C1 segment of cervical spinal cord (tissue), 14 donors: ENCODE results near the gene PRPS1L1.

Experiments used
- DNase-seq, 14 donors: peaks; one replicate each; lab custom pipeline; 2025; lab: John Stamatoyannopoulos, UW

The PRPS1L1 gene

GRCh38 chr7:18027628-18028027, at the start of gene PRPS1L1:
TSS of gene PRPS1L1 (minus strand) at chr7:18027846.
- no peak for DNase-seq

DNA sequence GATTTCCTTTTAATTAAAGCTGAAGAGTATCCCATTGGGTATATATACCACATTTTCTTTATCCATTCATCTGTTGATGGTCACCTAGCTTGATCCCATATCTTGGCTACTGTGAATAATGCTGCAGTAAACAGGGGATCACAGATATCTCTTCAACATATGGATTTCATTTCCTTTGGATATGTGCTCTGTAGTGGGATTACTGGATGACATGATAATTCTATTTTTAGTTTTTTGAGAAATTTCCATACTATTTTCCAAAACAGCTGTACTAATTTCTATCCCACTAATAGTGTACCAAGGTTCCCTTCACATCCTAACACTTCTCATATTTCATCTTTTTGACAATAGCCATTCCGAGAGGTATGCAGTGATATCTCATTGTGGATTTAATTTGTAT, 48.8 kb upstream of the PRPS1L1 start:
- no peak for DNase-seq

DNA sequence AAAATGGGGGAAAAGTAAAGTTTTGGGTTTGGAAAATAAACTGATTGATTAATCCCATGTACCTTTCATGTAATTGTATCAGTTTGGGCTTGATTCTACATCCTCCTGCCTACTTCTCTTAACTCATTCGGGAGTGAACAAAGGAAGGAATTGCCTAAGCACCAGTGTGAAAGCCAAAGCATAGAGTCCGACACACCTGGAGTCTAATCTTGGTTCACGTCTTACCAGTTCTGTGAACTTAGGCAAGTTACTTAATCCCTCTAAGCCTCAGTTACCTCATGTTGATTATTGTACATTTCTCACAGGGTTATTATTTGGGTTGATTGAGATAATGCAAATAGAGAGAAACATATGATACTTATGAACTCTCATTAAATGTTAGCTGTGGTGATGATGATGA, 41.1 kb upstream of the PRPS1L1 start:
- no peak for DNase-seq

DNA sequence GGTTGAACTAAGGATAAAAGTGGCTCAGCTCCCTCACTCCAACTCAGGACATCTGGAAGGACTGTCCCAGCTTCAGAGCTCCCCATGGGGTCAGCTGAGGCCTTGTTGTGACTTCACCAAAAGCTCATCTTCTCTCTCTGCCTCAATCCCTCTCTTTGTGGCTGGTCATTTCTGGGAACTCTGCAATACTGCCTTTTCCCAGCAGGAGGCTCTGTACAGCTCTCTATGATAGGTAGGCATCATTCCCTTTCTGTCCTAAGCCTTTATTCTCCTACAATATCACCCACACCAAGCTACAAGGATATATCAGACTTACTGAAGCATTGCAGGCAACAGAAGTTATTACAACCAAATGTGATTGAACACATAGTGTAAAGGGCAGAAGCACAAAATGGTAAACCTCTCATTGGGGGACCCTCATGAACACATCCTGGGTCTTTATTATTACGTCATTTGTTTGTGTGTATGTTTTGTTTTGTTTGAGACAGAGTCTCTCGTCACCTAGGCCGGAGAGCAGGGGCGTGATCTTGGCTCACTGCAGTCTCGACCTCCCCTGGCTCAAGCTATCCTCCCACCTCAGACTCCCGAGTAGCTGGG, 36.7 kb upstream of the PRPS1L1 start:
- DNase-seq: no peak

DNA sequence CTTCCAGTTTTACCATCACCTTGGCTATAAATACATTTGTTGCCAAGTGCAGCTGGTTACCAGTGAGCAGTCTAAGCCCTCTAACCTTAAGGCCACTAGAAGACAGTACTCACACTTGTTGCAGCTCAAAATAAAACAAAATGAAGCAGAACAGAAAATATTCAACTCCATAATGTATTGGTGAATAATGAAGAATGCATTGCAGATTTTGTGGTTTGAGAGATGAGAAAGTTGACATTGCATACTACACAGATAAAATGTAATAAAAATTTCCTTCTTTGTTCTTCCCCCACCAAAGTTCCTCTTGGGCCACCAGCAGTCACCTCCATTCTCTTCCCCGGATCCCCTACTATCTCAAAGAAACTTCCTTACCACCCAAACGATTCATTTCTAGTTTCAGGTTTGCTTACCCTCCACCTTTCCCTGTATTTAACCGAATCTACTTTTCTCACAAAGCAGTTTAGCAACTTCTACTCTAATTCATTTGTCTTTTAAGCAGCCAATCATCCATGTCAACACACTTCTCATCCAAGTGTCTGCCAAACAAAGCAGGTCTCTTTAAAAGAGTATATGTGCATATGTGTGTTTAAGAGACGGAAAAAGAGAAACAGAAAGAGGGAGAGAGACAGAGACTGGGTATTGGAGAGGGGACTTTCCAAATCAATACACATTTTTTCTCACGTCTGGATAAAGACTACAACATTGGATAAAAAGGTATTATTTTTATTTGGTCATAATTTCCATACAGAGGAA, 35.7 kb upstream of the PRPS1L1 start:
- DNase-seq: no peak

DNA sequence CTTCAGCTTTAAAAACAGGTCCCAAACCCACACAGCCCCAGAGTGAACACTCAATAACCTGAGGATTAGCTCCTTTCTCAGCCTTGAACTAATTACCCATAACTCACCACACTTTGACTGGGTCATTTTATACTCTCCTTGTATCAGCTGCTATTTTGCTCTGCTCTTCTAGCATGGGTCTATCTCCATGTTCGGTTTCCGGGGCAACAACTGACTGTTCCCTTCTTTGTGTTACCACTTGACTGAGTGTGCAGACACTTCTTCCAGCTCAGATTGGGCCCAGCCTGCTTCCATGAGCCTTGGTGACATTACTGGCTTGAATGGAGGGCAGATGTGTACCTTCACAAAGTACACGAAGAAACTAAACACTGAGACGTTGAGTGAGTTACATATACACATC, 31.5 kb upstream of the PRPS1L1 start:
- DNase-seq: no peak

DNA sequence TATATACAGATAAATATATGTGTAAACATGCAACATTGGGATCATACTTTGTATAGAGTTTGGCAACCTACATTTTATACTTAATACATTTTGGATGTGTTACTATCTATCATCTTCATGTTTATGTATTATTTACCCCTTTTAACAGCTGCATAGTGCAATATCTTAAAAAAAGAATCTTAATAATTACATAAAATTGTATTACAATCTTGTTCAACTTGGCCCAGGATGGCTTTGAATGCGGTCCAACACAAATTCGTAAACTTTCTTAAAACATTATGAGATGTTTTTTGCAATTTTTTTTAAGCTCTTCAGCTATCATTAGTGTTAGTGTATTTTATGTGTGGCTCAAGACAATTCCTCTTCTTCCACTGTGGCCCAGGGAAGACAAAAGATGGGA, 26.3 kb upstream of the PRPS1L1 start:
- DNase-seq: no peak

GRCh38 chr7:18053177-18053928, 25.7 kb upstream of the PRPS1L1 start:
- no peak for DNase-seq

DNA sequence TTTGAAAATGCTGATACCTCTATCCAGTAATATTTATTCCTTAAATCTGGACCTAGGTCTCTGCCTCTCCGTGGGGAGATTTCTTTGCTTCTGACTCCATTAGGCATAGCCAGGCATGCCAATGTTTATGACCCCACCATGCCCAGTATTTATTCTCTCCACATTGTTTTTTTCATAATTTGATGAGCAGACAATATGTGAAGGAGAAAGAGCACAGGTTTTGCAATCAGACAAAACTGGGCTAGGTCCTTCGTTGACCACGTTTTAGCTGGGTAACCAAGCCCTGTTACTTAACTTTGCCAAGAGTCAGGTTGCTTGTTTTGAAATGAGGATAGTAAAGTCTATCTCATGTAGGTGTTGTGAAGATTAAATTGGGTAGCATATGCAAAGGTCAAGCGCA, 21.6 kb upstream of the PRPS1L1 start:
- DNase-seq: no peak

DNA sequence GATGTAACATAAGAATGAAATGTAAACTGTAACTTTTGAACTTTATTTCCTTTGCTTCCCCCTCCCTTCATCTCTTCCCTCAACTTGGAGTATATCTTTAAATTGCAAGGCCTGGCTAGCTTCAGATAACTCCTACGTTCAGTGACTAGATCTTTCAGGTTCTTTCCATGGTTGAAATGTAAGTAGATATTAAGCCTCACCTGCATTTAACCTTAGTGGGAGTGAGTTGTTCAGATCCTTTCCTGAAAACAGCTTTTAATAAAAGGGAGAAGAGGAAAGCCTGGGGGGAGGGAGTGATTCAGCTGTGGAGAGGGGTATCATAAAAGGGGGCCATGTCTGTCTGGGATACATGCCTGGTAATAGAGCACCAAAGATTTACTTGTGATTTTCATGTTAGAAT, 19.0 kb upstream of the PRPS1L1 start:
- no peak for DNase-seq

GRCh38 chr7:18045171-18045570, 17.5 kb upstream of the PRPS1L1 start:
- DNase-seq: no peak

GRCh38 chr7:18041191-18041590, 13.5 kb upstream of the PRPS1L1 start:
- no peak for DNase-seq

GRCh38 chr7:18040196-18040595, 12.6 kb upstream of the PRPS1L1 start:
- DNase-seq: no peak

- DNase-seq: no peak
Observed at GRCh38 chr7:18038382-18038781, 10.7 kb upstream of the PRPS1L1 start.

GRCh38 chr7:18037609-18038008, 10.0 kb upstream of the PRPS1L1 start:
- no peak for DNase-seq

DNA sequence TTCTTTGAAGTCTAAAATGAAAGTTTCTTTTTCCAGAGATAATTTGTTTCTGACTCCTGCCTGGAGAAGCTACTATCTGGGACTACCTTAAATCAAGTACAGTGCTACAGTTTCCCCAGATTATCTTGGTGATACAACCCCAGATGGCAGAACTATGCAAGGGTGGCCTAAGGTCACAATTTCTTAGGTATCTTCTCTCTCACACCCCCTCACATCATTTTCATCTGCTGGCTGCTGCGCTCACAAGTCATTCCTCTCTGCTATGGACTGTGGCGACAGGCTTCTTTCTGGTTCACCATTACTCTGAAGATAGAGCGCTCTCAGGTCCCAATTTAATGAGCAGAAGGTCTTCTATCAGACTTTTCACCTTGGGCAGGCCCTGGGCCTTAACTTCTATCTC, 9.1 kb upstream of the PRPS1L1 start:
- DNase-seq: no peak

DNA sequence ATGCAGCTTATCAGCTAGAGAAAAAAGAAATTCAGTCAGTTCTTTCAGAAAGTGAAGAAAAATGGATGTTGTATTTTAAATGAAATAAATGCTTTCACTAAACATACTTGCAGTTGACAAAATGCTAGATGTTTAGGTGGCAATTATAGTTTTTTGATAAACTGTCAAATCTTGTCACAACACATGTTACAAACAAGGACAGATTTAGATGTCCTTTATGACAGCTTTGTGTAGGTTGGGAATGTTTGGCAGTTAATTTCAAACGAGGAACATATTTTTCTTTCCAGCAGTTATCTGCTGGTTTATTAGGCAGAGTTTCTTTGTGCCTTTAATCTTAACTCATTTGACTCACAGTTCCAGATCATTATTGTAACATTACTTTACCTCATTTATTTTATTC, 3.1 kb upstream of the PRPS1L1 start:
- no peak for DNase-seq

GRCh38 chr7:18020138-18020715, 7.4 kb downstream of the PRPS1L1 start:
- DNase-seq: no peak

DNA sequence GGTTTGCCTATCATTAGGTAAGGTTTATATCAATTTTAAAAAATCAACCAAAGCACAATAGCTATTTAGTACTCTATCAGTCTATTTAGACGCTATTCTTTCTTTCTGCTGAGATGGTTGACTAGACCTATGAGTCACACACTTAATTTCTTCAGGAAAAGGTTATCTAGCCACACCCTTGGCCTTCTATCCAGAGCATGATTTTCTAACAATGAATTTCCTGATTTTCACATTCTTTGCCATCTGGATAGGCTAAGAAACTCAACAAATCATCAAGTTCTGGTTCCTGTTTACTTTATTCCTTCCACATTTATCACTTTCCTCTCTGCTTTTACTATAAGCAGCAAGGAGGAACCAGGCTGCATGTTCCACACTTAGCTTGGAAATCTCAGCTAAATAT, 8.1 kb downstream of the PRPS1L1 start:
- no peak for DNase-seq

- no peak for DNase-seq
Observed at GRCh38 chr7:18018296-18019215, 9.1 kb downstream of the PRPS1L1 start.
